ENCODE measurements around the gene MAJIN.

The MAJIN gene

DNA sequence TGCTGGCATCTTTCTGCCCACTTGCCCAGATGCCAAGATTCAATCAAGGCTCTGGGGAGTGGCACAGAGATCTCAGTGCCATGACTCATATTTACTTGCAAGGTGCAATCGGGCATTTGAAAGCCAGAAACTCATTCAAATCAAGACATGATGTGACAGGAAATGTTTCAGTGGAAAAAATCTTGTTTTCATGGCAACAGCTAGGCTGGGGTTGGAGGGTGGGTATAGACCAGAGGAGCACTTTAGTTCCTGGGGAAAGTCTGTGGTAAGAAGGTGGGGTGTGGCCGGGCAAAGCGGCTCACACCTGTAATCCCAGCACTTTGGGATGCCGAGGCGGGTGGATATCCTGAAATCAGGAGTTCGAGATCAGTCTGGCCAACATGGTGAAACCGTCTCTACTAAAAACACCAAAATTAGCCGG is 1.2 kb downstream of the MAJIN start:
- Histone ChIP-seq H3K79me2 (ENCODE audit: insufficient read depth, low read length) (no peaks in the 10 kb centered on the region), H3K9me3 (ENCODE audit: insufficient read depth, low read length, severe bottlenecking) (no peaks in the 10 kb centered on the region), H3K27ac (ENCODE audit: low read length) (no peak overlapping the region), H3K27me3 (ENCODE audit: insufficient read depth, low read length, poor library complexity) (no peaks in the 10 kb centered on the region), H4K20me1 (ENCODE audit: insufficient read depth, low read length) (no peaks in the 10 kb centered on the region), H3K4me1 (ENCODE audit: insufficient read depth, low read length) (no peaks in the 10 kb centered on the region), H3K9ac (ENCODE audit: low read depth, low read length) (no peak overlapping the region), H2AFZ (ENCODE audit: low read depth, low read length) (no peak overlapping the region), H3K36me3 (ENCODE audit: insufficient read depth, low read length) (no peaks in the 10 kb centered on the region), H3K4me3 (ENCODE audit: low read depth in 1 of 2, low read length in 2 of 2) (no peak overlapping the region), H3K4me2 (ENCODE audit: insufficient read depth, low read length) (no peak overlapping the region)
- ATAC-seq (ENCODE audit: insufficient read depth, low read depth) = no peak
- DNase-seq = no peak
- no peak for TF ChIP-seq EZH2 (IDR thresholded peaks at IDR 0.05; ENCODE audit: borderline replicate concordance, low read depth, low read length, severe bottlenecking)
- no peak for TF ChIP-seq CTCF (IDR thresholded peaks at IDR 0.05; ENCODE audit: borderline replicate concordance, extremely low read depth, low read length, poor library complexity, severe bottlenecking)

- no peak overlapping the region for H3K9ac ChIP-seq (ENCODE audit: low read depth, low read length)
- H3K79me2 ChIP-seq (ENCODE audit: insufficient read depth, low read length) = no peaks in the 10 kb centered on the region
- H3K27ac ChIP-seq (ENCODE audit: low read length) = no peak overlapping the region
- DNase-seq (no peak), ATAC-seq (ENCODE audit: insufficient read depth, low read depth) (no peak)
- no peaks in the 10 kb centered on the region for H3K4me1 ChIP-seq (ENCODE audit: insufficient read depth, low read length)
- no peak overlapping the region for H2AFZ ChIP-seq (ENCODE audit: low read depth, low read length)
- H3K4me3 ChIP-seq (ENCODE audit: low read depth in 1 of 2, low read length in 2 of 2) = no peak overlapping the region
- H3K9me3 ChIP-seq (ENCODE audit: insufficient read depth, low read length, severe bottlenecking) = no peaks in the 10 kb centered on the region
- TF ChIP-seq EZH2 (IDR thresholded peaks at IDR 0.05; ENCODE audit: borderline replicate concordance, low read depth, low read length, severe bottlenecking) (no peak), CTCF (IDR thresholded peaks at IDR 0.05; ENCODE audit: borderline replicate concordance, extremely low read depth, low read length, poor library complexity, severe bottlenecking) (no peak)
- no peak overlapping the region for H3K4me2 ChIP-seq (ENCODE audit: insufficient read depth, low read length)
- H3K36me3 ChIP-seq (ENCODE audit: insufficient read depth, low read length) = no peaks in the 10 kb centered on the region
- H3K27me3 ChIP-seq (ENCODE audit: insufficient read depth, low read length, poor library complexity) = no peaks in the 10 kb centered on the region
- no peaks in the 10 kb centered on the region for H4K20me1 ChIP-seq (ENCODE audit: insufficient read depth, low read length)
These were observed 2.7 kb downstream of the MAJIN start for GRCh38 chr11:64969209-64969608.

GRCh38 chr11:64967375-64967774 is 4.5 kb downstream of the MAJIN start:
- Histone ChIP-seq H3K4me1 (ENCODE audit: insufficient read depth, low read length) (no peaks in the 10 kb centered on the region), H3K4me3 (ENCODE audit: low read depth in 1 of 2, low read length in 2 of 2) (no peak overlapping the region), H3K36me3 (ENCODE audit: insufficient read depth, low read length) (no peaks in the 10 kb centered on the region), H3K27me3 (ENCODE audit: insufficient read depth, low read length, poor library complexity) (no peaks in the 10 kb centered on the region), H2AFZ (ENCODE audit: low read depth, low read length) (no peak overlapping the region), H3K4me2 (ENCODE audit: insufficient read depth, low read length) (no peak overlapping the region), H3K79me2 (ENCODE audit: insufficient read depth, low read length) (no peaks in the 10 kb centered on the region), H3K27ac (ENCODE audit: low read length) (no peak overlapping the region), H3K9ac (ENCODE audit: low read depth, low read length) (no peak overlapping the region), H4K20me1 (ENCODE audit: insufficient read depth, low read length) (no peaks in the 10 kb centered on the region), H3K9me3 (ENCODE audit: insufficient read depth, low read length, severe bottlenecking) (no peaks in the 10 kb centered on the region)
- DNase-seq (no peak), ATAC-seq (ENCODE audit: insufficient read depth, low read depth) (no peak)
- no peak for TF ChIP-seq CTCF (IDR thresholded peaks at IDR 0.05; ENCODE audit: borderline replicate concordance, extremely low read depth, low read length, poor library complexity, severe bottlenecking)
- TF ChIP-seq EZH2 (IDR thresholded peaks at IDR 0.05; ENCODE audit: borderline replicate concordance, low read depth, low read length, severe bottlenecking) = no peak

DNA sequence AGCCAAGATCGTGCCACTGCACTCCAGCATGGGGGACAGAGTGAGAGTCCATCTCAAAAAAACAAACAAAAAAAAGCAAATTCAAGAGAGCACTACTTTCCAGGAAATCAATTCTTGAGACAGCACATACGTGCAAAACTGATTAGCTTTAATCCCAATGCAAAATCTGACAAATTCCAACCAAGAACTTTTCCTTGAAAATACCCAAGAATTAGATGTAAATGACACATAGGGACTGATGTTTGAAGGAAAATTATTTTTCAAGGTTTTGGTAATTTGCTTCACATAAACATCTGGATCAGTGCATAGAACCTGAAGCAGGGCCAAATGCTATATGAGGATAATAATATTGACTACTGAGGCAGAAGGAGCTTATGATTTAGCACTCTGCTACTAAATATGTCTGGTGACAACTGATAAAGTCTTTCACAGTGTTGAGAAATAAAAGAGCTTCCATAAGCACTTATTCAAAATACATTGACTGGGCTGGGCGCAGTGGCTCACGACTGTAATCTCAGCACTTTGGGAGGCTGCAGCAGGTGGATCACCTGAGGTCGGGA is 8.8 kb downstream of the MAJIN start:
- no peak overlapping the region for H3K4me3 ChIP-seq (ENCODE audit: low read depth in 1 of 2, low read length in 2 of 2)
- no peaks in the 10 kb centered on the region for H3K9me3 ChIP-seq (ENCODE audit: insufficient read depth, low read length, severe bottlenecking)
- ATAC-seq (ENCODE audit: insufficient read depth, low read depth) = no peak
- H2AFZ ChIP-seq (ENCODE audit: low read depth, low read length) = no peak overlapping the region
- H3K4me1 ChIP-seq (ENCODE audit: insufficient read depth, low read length) = no peaks in the 10 kb centered on the region
- no peaks in the 10 kb centered on the region for H3K27me3 ChIP-seq (ENCODE audit: insufficient read depth, low read length, poor library complexity)
- H3K9ac ChIP-seq (ENCODE audit: low read depth, low read length) = no peak overlapping the region
- TF ChIP-seq EZH2 (IDR thresholded peaks at IDR 0.05; ENCODE audit: borderline replicate concordance, low read depth, low read length, severe bottlenecking) (no peak), CTCF (IDR thresholded peaks at IDR 0.05; ENCODE audit: borderline replicate concordance, extremely low read depth, low read length, poor library complexity, severe bottlenecking) (no peak)
- no peaks in the 10 kb centered on the region for H3K36me3 ChIP-seq (ENCODE audit: insufficient read depth, low read length)
- H4K20me1 ChIP-seq (ENCODE audit: insufficient read depth, low read length) = no peaks in the 10 kb centered on the region
- DNase-seq = no peak
- H3K27ac ChIP-seq (ENCODE audit: low read length) = no peak overlapping the region
- H3K79me2 ChIP-seq (ENCODE audit: insufficient read depth, low read length) = no peaks in the 10 kb centered on the region
- H3K4me2 ChIP-seq (ENCODE audit: insufficient read depth, low read length) = no peak overlapping the region

All from DND-41 (cell line).